H9 (cell line): ENCODE results near the gene TPRN. TPM values are rescaled to one million over a fixed set of nuclear protein-coding genes. Genes with fewer than 3 reads are reported as not detected.

Experiments
- DNase-seq: peaks from one replicate; pipeline ENCODE4 v3.0.0-alpha.2; 2017
- H2AFZ ChIP-seq: one replicate; pipeline ENCODE4 v1.6.1; 2013; ENCODE audit warnings: mild to moderate bottlenecking, low read length, control low read depth, moderate library complexity
- H2AK5ac ChIP-seq: 2 replicates; pipeline ENCODE4 v1.6.1; 2013; ENCODE audit warnings: low read length, control low read depth, mixed read lengths; ENCODE audit not compliant: insufficient read length
- H2BK120ac ChIP-seq: one replicate; pipeline ENCODE4 v1.6.1; 2013; ENCODE audit warnings: low read depth, mild to moderate bottlenecking, low read length, control low read depth, inconsistent platforms; ENCODE audit not compliant: poor library complexity, severe bottlenecking
- H2BK12ac ChIP-seq: 2 replicates; pipeline ENCODE4 v1.6.1; 2013; ENCODE audit warnings: low read length, control low read depth, mixed read lengths, low read depth; ENCODE audit not compliant: insufficient read length
- H2BK15ac ChIP-seq: 2 replicates; pipeline ENCODE4 v1.6.1; 2013; ENCODE audit warnings: low read depth, low read length, control low read depth
- H2BK20ac ChIP-seq: one replicate; pipeline ENCODE4 v1.6.1; 2013; ENCODE audit warnings: low read depth, mild to moderate bottlenecking, low read length, control low read depth, inconsistent platforms; ENCODE audit not compliant: poor library complexity, severe bottlenecking
- H2BK5ac ChIP-seq: 2 replicates; pipeline ENCODE4 v1.6.1; 2013; ENCODE audit warnings: low read length, control low read depth, mixed read lengths; ENCODE audit not compliant: insufficient read length
- H3K14ac ChIP-seq: 2 replicates; pipeline ENCODE4 v1.6.1; 2013; ENCODE audit warnings: low read length, control low read depth; ENCODE audit not compliant: insufficient read depth
- H3K18ac ChIP-seq: 2 replicates; pipeline ENCODE4 v1.6.1; 2013; ENCODE audit warnings: low read depth, mild to moderate bottlenecking, mixed read lengths, low read length, control low read depth; ENCODE audit not compliant: insufficient read length
- H3K23ac ChIP-seq: 2 replicates; pipeline ENCODE4 v1.6.1; 2013; ENCODE audit warnings: low read length, control low read depth, mixed read lengths, low read depth; ENCODE audit not compliant: insufficient read length
- H3K23me2 ChIP-seq: 2 replicates; pipeline ENCODE4 v1.6.1; 2013; ENCODE audit warnings: low read depth, mild to moderate bottlenecking, mixed read lengths, low read length, control low read depth; ENCODE audit not compliant: insufficient read length, poor library complexity, severe bottlenecking
- H3K27ac ChIP-seq: 2 replicates; pipeline ENCODE4 v1.5.1; 2013; ENCODE audit warnings: low read length, control low read depth, mixed read lengths, low read depth; ENCODE audit not compliant: insufficient read length
- H3K27me3 ChIP-seq: 2 replicates; pipeline ENCODE4 v1.6.1; 2013; ENCODE audit warnings: low read length, control low read depth, inconsistent platforms; ENCODE audit not compliant: insufficient read depth
- H3K4ac ChIP-seq: 2 replicates; pipeline ENCODE4 v1.6.1; 2013; ENCODE audit warnings: low read depth, mild to moderate bottlenecking, control low read depth, inconsistent platforms, low read length, moderate library complexity
- H3K4me1 ChIP-seq: 2 replicates; pipeline ENCODE4 v1.6.1; 2013; ENCODE audit warnings: low read length, control low read depth, inconsistent platforms; ENCODE audit not compliant: insufficient read depth
- H3K4me2 ChIP-seq: 2 replicates; pipeline ENCODE4 v1.6.1; 2013; ENCODE audit warnings: low read length, control low read depth, mixed read lengths; ENCODE audit not compliant: insufficient read length, insufficient read depth
- H3K56ac ChIP-seq: 2 replicates; pipeline ENCODE4 v1.6.1; 2013; ENCODE audit warnings: low read depth, mild to moderate bottlenecking, mixed read lengths, low read length, control low read depth; ENCODE audit not compliant: insufficient read length
- H3K79me1 ChIP-seq: 2 replicates; pipeline ENCODE4 v1.6.1; 2013; ENCODE audit warnings: low read depth, mild to moderate bottlenecking, moderate library complexity, low read length, control low read depth, inconsistent platforms; ENCODE audit not compliant: insufficient read depth, poor library complexity, severe bottlenecking
- H3K79me2 ChIP-seq: 2 replicates; pipeline ENCODE4 v1.6.1; 2013; ENCODE audit warnings: low read length, control low read depth, inconsistent platforms; ENCODE audit not compliant: insufficient read depth
- H3K9ac ChIP-seq: 2 replicates; pipeline ENCODE4 v1.6.1; 2013; ENCODE audit warnings: low read length, control low read depth, mixed read lengths; ENCODE audit not compliant: insufficient read length; ENCODE audit errors: extremely low read depth
- H3K9me3 ChIP-seq: one replicate; pipeline ENCODE4 v1.6.1; 2013; ENCODE audit warnings: low read depth, low read length, inconsistent platforms; ENCODE audit not compliant: control insufficient read depth
- H3T11ph ChIP-seq: one replicate; pipeline ENCODE4 v1.6.1; 2013; ENCODE audit warnings: mild to moderate bottlenecking, low read length, control low read depth, inconsistent platforms
- H4K20me1 ChIP-seq: one replicate; pipeline ENCODE4 v1.6.1; 2013; ENCODE audit not compliant: control insufficient read depth, insufficient read length, insufficient read depth
- H4K5ac ChIP-seq: 2 replicates; pipeline ENCODE4 v1.6.1; 2013; ENCODE audit warnings: low read depth, mild to moderate bottlenecking, mixed read lengths, low read length, control low read depth; ENCODE audit not compliant: insufficient read length
- H4K8ac ChIP-seq: replicated peaks from 2 replicates; pipeline ENCODE4 v1.6.1; 2013; ENCODE audit warnings: low read length, control low read depth, mixed read lengths, low read depth; ENCODE audit not compliant: insufficient read length
- H4K91ac ChIP-seq: 2 replicates; pipeline ENCODE4 v1.6.1; 2013; ENCODE audit warnings: low read depth, mild to moderate bottlenecking, moderate library complexity, mixed read lengths, low read length, control low read depth; ENCODE audit not compliant: insufficient read length
- H3K27ac Mint-ChIP-seq, 3 experiments: 2 replicates in 2 of 3; 3 replicates in 1 of 3; pipeline ENCODE4 v1.8.0; 2020 to 2021; ENCODE audit warnings: mixed read lengths in 3 of 3, mild to moderate bottlenecking in 1 of 3, moderate library complexity in 1 of 3
- H3K27me3 Mint-ChIP-seq: 2 replicates; pipeline ENCODE4 v1.8.0; 2021; ENCODE audit warnings: low read depth, mild to moderate bottlenecking, moderate library complexity, mixed read lengths
- H3K36me3 Mint-ChIP-seq, 3 experiments: 2 replicates in 2 of 3; 3 replicates in 1 of 3; pipeline ENCODE4 v1.8.0; 2020 to 2021; ENCODE audit warnings: low read depth in 3 of 3, mixed read lengths in 3 of 3; ENCODE audit not compliant: insufficient read depth in 1 of 3
- H3K4me1 Mint-ChIP-seq, 2 experiments: 2 replicates each; pipeline ENCODE4 v1.8.0; 2020; ENCODE audit warnings: mixed read lengths in 2 of 2
- H3K4me3 Mint-ChIP-seq, 2 experiments: 2 replicates in 1 of 2; 3 replicates in 1 of 2; pipeline ENCODE4 v1.8.0; 2020 to 2021; ENCODE audit warnings: mild to moderate bottlenecking in 2 of 2, mixed read lengths in 2 of 2, moderate library complexity in 1 of 2
- H3K9me3 Mint-ChIP-seq, 2 experiments: 2 replicates in 1 of 2; 3 replicates in 1 of 2; pipeline ENCODE4 v1.8.0; 2020; ENCODE audit warnings: mild to moderate bottlenecking in 2 of 2, mixed read lengths in 2 of 2, moderate library complexity in 1 of 2
- WGBS: extraction: QIAGEN DNeasy Blood & Tissue Kit; methylation state at CpG from one replicate; pipeline ENCODE4 v1.1.7; 2013; ENCODE audit warnings: missing lambda C conversion rate, low lambda C conversion rate, mixed read lengths; ENCODE audit not compliant: insufficient read length; ENCODE audit errors: extremely low coverage; 5-methylcytosine and 5-hydroxymethylcytosine counted together
- total RNA-seq: library from RNA; stranded (reverse); gene quantifications from 2 replicates; pipeline ENCODE4 v1.2.1, GENCODE V29; 2021
- TF ChIP-seq, protein P1 (sequence below): fragments of 200-600 bp; sonication (generic); conservative IDR thresholded peaks from 3 replicates; pipeline ENCODE4 v1.8.0; 2021; ENCODE audit warnings: antibody characterized with exemption, mild to moderate bottlenecking

The TPRN gene
- total RNA-seq, 1 experiment from 2014 or later, result 30.7 TPM

DNA sequence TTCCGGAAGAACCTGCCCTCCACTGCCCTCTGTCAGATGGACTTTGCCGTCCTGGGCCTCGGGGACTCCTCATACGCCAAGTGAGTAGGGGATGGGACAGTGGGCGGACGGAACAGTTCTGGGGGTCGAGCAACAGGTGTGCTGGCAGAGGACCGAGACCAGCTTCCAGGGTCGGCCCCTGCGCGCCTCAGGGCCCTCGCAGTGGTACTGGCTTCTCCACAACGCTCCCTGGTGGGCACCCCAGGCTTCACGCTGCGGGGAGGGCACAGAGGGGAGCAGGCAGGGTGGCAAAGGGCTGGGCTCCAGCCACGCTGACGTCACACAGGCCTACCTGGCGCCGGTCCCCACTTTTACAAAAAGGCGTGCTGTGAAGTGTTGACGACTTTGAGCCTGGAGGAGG is 12.0 kb upstream of the TPRN start:
- H3K9me3 Mint-ChIP-seq, result no peaks in the 10 kb centered on the region
- no peaks in the 10 kb centered on the region for H3K27me3 Mint-ChIP-seq
- WGBS, result no CpG with 5 or more reads among the region's 21 CpGs
- H4K91ac ChIP-seq, result no peak overlapping the region
- H3K79me2 ChIP-seq, result no peaks in the 10 kb centered on the region
- H2AFZ ChIP-seq, result no peak overlapping the region
- no peak overlapping the region for H2AK5ac ChIP-seq
- no peak overlapping the region for H3K4me2 ChIP-seq
- peaks cover 6 to 41% (median 32%) of the 10 kb centered on the region in 3 experiments; a peak in 6 of 7 replicates for H3K36me3 Mint-ChIP-seq
- H2BK120ac ChIP-seq, result no peak overlapping the region
- H4K20me1 ChIP-seq, result no peaks in the 10 kb centered on the region
- H2BK15ac ChIP-seq, result no peak overlapping the region
- H4K5ac ChIP-seq, result no peak overlapping the region
- H2BK20ac ChIP-seq, result no peak overlapping the region
- H3K56ac ChIP-seq, result no peak overlapping the region
- no peak overlapping the region for H3K14ac ChIP-seq
- no peak overlapping the region for H3K4ac ChIP-seq
- H3K4me1 ChIP-seq, result no peaks in the 10 kb centered on the region; the same call in 1 of the 2 replicates
- no peaks in the 10 kb centered on the region for H3K9me3 ChIP-seq
- H3K4me3 Mint-ChIP-seq, result no peak overlapping the region
- TF ChIP-seq, protein P1, sequence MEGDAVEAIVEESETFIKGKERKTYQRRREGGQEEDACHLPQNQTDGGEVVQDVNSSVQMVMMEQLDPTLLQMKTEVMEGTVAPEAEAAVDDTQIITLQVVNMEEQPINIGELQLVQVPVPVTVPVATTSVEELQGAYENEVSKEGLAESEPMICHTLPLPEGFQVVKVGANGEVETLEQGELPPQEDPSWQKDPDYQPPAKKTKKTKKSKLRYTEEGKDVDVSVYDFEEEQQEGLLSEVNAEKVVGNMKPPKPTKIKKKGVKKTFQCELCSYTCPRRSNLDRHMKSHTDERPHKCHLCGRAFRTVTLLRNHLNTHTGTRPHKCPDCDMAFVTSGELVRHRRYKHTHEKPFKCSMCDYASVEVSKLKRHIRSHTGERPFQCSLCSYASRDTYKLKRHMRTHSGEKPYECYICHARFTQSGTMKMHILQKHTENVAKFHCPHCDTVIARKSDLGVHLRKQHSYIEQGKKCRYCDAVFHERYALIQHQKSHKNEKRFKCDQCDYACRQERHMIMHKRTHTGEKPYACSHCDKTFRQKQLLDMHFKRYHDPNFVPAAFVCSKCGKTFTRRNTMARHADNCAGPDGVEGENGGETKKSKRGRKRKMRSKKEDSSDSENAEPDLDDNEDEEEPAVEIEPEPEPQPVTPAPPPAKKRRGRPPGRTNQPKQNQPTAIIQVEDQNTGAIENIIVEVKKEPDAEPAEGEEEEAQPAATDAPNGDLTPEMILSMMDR, result no peak; the same call in 2 of the 3 replicates
- H3T11ph ChIP-seq, result no peak overlapping the region
- no peak overlapping the region for H3K27ac Mint-ChIP-seq
- peaks cover under 1% of the 10 kb centered on the region for H3K79me1 ChIP-seq
- DNase-seq, result no peak
- H3K18ac ChIP-seq, result no peak overlapping the region
- H3K9ac ChIP-seq, result no peak overlapping the region
- H4K8ac ChIP-seq, result no peak overlapping the region
- H3K23me2 ChIP-seq, result no peaks in the 10 kb centered on the region
- no peak overlapping the region for H3K23ac ChIP-seq
- no peak overlapping the region for H2BK12ac ChIP-seq
- H3K27ac ChIP-seq, result no peak overlapping the region
- no peaks in the 10 kb centered on the region for H3K27me3 ChIP-seq
- H3K4me1 Mint-ChIP-seq, result peaks cover 4 to 5% of the 10 kb centered on the region in 2 experiments
- no peak overlapping the region for H2BK5ac ChIP-seq
